K562 (cell line): ENCODE data around the gene PRKG2.

ENCODE experiments used
- ARNT ChIP-seq, 2 experiments: fragments of 450-650 bp; IDR thresholded peaks; 2 replicates each; pipeline ENCODE4 v1.6.1; 2016; ENCODE audit warnings: mild to moderate bottlenecking in 1 of 2
- CHD4 ChIP-seq: fragments of 200-600 bp; sonication (generic); IDR thresholded peaks from 3 replicates; pipeline ENCODE4 v1.6.1; 2012; ENCODE audit warnings: low read depth, mild to moderate bottlenecking, mixed read lengths, low read length, inconsistent platforms; ENCODE audit not compliant: insufficient read depth, insufficient replicate concordance, poor library complexity, severe bottlenecking
- EP300 ChIP-seq: IDR thresholded peaks from 2 replicates; pipeline ENCODE4 v1.6.1; 2012; ENCODE audit warnings: low read length, improper control_type of control experiment
- MTA2 ChIP-seq: fragments of 450-650 bp; IDR thresholded peaks from 2 replicates; pipeline ENCODE4 v1.6.1; 2016; ENCODE audit warnings: low read depth
- NCOA2 ChIP-seq, 2 experiments: fragments of 450-650 bp; IDR thresholded peaks; 2 replicates each; pipeline ENCODE4 v1.6.1; 2018; ENCODE audit warnings: mild to moderate bottlenecking in 2 of 2, moderate library complexity in 1 of 2; ENCODE audit not compliant: partially characterized antibody in 2 of 2
- NRF1 ChIP-seq, 2 experiments: fragments of 450-650 bp; IDR thresholded peaks in 1 of 2; conservative IDR thresholded peaks in 1 of 2; 2 replicates each; pipeline ENCODE4 v1.6.1; 2014; ENCODE audit warnings: mild to moderate bottlenecking in 2 of 2
- POLR2AphosphoS5 ChIP-seq: IDR thresholded peaks from 2 replicates; pipeline ENCODE4 v1.6.1; 2011; ENCODE audit warnings: mild to moderate bottlenecking, low read depth, low read length, moderate library complexity; ENCODE audit not compliant: control insufficient read depth, insufficient read depth
- ZNF592 ChIP-seq: fragments of 450-650 bp; IDR thresholded peaks from 2 replicates; pipeline ENCODE4 v1.6.1; 2017; ENCODE audit warnings: antibody characterized with exemption, mild to moderate bottlenecking
- TF ChIP-seq, protein P1 (sequence below): sonication (generic); formaldehyde crosslinking; IDR thresholded peaks from 2 replicates; pipeline ENCODE4 v1.8.1; 2023; ENCODE audit warnings: mild to moderate bottlenecking, missing genetic modification reagents
- TF ChIP-seq, protein P2 (sequence below): sonication (generic); formaldehyde crosslinking; IDR thresholded peaks from 2 replicates; pipeline ENCODE4 v1.8.1; 2023; ENCODE audit warnings: mild to moderate bottlenecking, missing genetic modification reagents

DNA sequence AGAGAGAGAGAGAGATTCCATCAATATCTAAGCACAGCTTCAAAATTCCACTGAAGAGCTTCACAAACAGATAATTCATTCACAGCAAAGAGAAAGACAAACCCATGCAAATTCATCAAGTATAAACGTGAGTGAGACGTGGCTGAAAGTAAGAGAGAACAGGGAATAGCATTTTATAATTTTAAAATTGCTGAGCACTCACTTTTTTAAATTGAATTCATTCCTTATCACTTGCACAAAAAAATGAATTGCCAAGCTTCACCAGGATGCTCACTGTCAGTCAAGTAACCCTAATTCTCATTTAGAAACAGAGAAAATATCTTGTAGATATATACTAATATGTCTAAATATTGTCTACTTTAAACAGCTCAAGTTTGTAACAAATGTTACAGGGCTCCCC is 144.0 kb downstream of the PRKG2 start:
- TF ChIP-seq POLR2AphosphoS5, result no peak
- TF ChIP-seq ARNT (IDR thresholded peaks at IDR 0.05), result no peak
- TF ChIP-seq ZNF592, result no peak
- no peak for TF ChIP-seq CHD4
- no peak for TF ChIP-seq NCOA2 (IDR thresholded peaks at IDR 0.05; ENCODE audit: partially characterized antibody in 2 of 2)
- TF ChIP-seq, protein P1, sequence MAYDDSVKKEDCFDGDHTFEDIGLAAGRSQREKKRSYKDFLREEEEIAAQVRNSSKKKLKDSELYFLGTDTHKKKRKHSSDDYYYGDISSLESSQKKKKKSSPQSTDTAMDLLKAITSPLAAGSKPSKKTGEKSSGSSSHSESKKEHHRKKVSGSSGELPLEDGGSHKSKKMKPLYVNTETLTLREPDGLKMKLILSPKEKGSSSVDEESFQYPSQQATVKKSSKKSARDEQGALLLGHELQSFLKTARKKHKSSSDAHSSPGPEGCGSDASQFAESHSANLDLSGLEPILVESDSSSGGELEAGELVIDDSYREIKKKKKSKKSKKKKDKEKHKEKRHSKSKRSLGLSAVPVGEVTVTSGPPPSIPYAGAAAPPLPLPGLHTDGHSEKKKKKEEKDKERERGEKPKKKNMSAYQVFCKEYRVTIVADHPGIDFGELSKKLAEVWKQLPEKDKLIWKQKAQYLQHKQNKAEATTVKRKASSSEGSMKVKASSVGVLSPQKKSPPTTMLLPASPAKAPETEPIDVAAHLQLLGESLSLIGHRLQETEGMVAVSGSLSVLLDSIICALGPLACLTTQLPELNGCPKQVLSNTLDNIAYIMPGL (CRISPR knock-in tag), result no peak
- no peak for TF ChIP-seq NRF1 (conservative IDR thresholded peaks at IDR 0.05 in 1 of 2, IDR thresholded peaks at IDR 0.05 in 1 of 2)
- TF ChIP-seq MTA2, result no peak
- TF ChIP-seq, protein P2, sequence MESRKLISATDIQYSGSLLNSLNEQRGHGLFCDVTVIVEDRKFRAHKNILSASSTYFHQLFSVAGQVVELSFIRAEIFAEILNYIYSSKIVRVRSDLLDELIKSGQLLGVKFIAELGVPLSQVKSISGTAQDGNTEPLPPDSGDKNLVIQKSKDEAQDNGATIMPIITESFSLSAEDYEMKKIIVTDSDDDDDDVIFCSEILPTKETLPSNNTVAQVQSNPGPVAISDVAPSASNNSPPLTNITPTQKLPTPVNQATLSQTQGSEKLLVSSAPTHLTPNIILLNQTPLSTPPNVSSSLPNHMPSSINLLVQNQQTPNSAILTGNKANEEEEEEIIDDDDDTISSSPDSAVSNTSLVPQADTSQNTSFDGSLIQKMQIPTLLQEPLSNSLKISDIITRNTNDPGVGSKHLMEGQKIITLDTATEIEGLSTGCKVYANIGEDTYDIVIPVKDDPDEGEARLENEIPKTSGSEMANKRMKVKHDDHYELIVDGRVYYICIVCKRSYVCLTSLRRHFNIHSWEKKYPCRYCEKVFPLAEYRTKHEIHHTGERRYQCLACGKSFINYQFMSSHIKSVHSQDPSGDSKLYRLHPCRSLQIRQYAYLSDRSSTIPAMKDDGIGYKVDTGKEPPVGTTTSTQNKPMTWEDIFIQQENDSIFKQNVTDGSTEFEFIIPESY (CRISPR knock-in tag), result no peak
- no peak for TF ChIP-seq EP300
